Uterus (tissue), 2 donors: ENCODE measurements around the gene FAM185A.

Experiments used
- CTCF ChIP-seq, 4 experiments: fragments of 200-600 bp in 2 of 4; fragments of 450-650 bp in 2 of 4; sonication (generic) in 2 of 4; IDR thresholded peaks; one replicate each; pipeline ENCODE4 v1.5.1; 2016 to 2019; ENCODE audit warnings: antibody characterized with exemption in 4 of 4, mild to moderate bottlenecking in 2 of 4, moderate library complexity in 1 of 4
- POLR2A ChIP-seq, 2 donors: fragments of 450-650 bp; IDR thresholded peaks; one replicate each; pipeline ENCODE4 v1.6.1; 2016; ENCODE audit warnings: antibody characterized with exemption in 2 of 2, mild to moderate bottlenecking in 1 of 2, moderate library complexity in 1 of 2

GRCh38 chr7:102748605-102749444, at the start of gene FAM185A:
- TF ChIP-seq CTCF (IDR thresholded peaks at IDR 0.05): peak in 1 of 4 experiments; percentile 17
- TF ChIP-seq POLR2A (IDR thresholded peaks at IDR 0.05): peak in 1 of 2 donors; percentile 29
